DMS 273 (cell line): ENCODE measurements around the gene KIF19.
A peak's percentile ranks its signal among the peaks of the same experiment; 100 is the strongest.

Experiments used
- DNase-seq: peaks from one replicate; lab custom pipeline; 2025; ENCODE audit not compliant: unreplicated experiment; lab: John Stamatoyannopoulos, UW

Gene KIF19

DNA sequence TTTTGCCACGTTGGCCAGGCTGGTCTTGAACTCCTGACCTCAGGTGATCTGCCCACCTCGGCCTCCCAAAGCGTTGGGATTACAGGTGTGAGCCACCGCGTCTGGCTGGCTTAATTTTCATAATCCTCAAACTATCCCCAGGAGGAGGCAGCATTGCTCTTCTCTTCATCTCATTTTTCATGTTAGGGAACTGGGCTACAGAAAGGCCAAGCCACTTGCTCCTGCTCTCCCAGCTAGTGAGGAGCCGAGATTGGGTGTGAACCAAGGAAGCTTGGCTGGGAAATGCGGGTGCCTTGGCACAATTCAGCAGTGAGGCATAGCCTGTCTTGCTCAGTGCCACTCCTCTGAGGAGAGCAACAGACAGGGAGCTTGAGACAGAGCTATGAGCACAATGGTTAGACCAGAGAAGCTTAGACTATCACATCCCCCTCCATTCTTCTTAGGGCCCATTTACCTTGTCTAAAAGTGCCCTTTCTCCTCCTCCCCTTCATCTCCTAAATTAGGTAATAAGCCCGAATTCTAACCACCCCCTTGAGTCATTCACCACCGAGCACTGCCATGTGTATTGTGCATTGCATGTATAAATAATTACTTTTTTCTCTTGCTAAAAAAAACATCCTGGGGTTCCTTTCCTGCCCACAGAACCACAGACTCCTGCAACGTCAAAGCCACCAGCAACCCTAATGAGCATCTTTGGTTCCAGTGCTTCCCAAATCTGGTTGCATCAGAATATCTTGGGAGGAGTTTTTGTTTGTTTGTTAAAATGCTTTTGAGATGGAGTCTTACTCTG lies 20.0 kb upstream of the KIF19 start:
- DNase-seq = peak; percentile 71

DNA sequence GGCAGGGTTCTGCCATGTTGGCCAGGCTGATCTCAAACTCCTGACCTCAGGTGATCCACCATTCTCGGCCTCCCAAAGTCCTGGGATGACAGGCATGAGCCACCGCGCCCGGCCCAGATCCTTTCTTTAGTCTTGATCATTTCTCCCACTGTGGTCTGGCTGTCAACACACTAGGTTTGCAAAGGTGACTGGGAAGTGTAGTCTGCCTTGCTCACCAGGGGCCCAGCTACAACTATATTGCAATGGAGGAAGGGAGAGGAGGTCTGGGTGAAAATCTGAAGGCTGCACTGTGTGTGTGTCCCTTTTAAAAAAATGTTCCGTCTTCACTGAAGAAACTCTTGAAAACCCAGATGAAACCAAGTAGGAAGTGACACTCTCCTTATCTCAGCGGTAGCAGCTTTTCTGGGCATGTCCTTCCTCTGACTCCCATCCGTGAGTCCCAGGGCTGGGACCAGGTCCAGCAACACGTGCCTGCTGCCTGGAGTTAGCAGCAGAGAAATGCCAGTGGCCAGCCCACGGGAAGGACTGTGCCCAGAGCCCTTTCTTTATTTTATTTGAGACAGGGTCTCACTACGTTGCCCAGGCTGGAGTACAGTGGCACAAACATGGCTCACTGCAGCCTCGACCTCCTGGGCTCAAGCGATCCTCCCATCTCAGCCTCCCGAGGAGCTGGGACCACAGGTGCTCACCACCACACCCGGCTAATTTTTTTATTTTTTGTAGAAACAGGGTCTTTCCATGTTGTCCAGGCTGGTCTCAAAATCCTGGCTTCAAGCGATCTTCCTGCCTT lies 17.8 kb upstream of the KIF19 start:
- no peak for DNase-seq

DNA sequence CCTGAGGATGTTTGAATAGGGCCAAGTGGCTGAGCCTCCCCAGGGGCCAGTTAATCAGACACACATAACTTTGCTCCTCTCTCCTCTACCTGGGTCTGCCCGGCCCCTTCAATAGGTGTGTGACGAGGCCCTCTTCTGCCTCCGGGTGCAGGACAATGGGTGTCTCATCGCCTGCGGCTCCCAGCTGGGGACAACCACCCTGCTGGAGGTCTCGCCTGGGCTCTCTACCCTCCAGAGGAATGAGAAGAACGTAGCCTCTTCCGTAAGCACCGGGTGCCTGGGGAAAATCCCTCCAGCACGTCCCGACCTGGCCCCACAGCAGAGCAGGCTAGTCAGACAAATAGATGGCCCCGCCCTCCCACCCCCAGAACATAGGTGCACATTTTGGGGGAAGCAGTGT lies 16.1 kb upstream of the KIF19 start:
- no peak for DNase-seq

DNA sequence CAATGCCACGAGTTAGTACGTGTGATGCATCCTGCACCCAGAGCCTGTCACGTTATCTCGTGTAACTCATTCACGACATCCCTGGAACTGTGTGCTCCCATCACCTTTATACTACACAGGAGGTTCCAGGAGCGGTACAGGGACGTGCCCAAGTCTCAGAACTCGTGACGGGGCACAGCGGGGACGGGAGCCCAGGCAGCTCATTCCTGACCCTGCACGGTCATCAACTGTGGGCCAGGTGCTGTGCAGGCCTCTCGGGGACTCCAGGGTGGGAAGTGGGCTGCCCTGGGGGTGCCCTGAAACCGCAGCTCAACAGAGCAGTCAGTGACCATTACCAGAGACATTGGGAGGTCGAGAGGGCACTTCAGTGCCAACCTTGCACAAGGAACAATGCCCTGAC lies 11.1 kb upstream of the KIF19 start:
- DNase-seq = no peak

DNA sequence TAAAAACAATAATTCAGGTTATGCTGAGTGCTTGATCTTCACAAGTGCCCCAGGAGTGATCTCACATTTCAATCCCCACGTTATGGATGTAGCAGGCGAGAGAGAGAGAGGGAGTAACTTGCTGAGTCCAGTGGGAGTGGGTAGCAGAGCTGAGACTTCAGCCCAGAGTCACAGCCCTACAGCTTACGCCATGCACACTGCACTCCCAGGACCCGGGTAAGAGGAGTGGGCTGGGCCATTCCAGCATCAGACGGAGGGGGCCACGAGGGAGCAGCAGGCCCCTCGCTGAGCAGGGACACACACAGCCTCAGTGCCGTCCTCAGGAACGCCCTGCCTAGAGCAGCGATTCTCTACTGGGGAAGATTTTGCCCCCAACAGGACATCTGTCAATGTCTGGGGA lies 9.8 kb upstream of the KIF19 start:
- no peak for DNase-seq

DNA sequence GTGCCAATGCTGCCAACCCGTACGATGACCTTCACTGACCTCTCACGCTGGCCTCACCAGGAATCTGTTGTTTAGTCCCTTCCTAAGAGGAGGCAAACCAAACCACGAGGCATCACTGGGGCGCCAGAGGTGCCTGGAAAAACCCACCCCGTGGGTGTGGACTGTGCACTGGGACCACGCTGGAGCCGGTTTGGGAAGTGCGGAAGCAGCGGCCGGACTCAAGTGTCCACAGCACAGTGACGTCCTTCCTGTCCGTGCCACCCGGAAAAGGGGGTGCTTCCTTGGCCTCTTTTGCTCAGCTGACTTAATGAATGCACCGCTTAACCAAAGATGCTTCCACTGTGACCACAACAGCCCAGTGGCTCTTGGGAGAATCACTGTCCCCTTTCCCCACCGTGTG lies 9.0 kb upstream of the KIF19 start:
- no peak for DNase-seq

DNA sequence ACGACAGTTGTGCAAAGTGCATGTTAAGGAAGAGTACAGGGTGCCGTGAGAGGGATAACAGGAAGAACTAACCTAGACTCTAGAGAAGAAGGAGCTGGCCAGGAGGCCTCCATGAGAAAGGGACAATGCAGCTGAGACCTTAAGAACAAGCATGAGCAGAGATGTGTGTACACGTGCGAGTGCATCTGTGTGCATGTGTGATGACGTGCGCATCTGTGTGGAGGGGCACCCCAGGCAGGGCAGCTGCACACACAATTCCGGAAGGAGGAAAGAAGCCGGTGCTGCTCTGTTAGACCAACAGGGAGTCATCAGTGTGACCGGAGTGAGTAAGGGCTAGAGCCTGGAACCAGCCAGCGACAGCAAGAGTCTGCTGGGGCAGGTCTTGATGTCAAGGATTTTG lies 7.6 kb upstream of the KIF19 start:
- no peak for DNase-seq

DNA sequence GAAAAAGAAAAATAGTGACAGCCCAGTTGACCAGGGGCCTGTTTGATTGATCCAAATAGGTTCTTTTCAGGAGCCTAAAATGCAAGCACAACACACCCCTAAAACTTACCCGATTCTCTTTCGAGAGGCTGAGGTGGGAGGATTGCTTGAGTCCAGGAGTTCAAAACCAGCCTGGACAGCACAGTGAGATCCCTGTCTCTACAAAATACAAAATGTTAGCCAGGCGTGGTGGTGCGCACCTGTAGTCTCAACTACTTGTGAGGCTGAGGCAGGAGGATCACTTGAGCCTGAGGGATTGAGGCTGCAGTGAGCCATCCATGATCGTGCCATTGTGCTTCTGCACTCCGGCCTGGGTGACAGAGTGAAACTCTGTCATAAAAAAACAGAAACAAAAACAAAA lies 1.5 kb upstream of the KIF19 start:
- DNase-seq = no peak

DNA sequence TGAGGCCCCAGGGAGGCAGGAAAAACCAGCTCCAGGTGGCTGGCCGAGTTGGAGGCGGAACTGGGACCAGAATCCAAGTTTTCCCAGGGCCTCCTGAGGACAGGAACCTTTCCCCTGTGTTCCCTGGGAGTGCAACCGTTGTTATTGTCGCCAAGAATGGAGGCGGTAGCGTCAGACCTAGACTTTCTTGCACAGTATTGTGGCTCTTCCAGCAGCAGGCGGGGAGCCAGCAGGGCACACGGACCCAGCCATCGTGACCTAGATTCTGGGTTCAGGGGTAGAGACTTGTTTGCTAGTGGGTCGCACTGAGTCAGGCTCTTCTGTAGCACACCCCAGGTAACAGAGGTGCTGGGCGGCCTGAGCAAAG lies 667 bp upstream of the KIF19 start:
- peak; percentile 33 for DNase-seq

DNA sequence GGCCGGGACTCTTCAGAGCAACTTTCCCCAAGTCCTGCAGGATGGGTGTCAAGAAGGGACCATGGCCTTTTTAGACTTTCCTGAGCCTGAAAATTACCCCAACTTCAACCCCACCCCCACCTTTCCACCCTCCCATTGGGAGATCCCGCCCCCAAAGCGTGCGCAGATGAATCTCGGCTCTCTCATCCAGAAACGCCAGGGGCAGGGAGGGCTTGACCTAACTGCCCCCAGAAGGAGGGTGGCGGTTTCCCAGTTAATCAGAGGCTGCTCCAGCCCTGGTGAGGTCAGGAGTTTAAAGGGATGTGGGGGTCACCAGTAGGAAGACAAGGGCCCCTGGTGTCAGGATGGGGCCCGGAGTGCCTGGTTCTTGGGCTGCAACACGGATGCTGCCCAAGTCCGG lies 480 bp downstream of the KIF19 start:
- no peak for DNase-seq

DNA sequence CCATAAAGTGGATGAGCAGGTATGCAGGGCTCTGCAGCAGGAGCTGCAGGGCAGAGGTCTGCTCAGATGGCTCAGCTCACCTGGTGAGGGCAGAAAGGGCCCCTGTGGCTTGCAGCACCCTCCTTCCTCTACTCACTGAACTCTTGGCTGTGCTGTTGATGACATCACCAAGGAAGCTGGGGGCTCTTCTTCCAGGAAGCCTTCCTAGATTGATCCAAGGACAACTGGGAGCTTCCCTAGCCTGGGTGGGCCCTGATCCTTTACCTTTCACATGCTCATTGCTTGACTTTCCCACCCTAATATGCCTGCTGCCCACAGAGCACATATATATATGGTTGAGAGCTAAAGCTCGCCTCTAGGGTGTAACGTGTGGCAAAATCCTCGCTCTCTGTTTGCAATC lies 2.5 kb downstream of the KIF19 start:
- DNase-seq = no peak

DNA sequence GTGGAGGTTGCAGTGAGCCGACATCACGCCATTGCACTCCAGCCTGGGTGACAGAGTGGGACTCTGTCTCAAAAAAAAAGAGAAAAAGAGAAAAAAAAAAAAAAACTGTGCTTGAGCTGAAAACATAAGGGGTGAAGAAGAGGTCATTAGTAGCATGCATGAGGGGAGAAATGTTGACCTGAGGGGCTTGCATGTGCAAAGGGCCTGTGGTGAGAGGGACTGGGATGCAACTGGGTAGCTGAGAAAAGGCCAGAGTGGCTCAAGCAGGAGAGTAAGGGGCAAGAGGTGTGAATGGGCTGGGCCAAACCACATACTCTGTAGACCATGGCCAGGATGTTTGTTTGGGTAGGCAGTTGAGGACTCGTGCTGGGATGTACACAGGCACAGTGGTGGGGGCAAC lies 3.4 kb downstream of the KIF19 start:
- DNase-seq = no peak

DNA sequence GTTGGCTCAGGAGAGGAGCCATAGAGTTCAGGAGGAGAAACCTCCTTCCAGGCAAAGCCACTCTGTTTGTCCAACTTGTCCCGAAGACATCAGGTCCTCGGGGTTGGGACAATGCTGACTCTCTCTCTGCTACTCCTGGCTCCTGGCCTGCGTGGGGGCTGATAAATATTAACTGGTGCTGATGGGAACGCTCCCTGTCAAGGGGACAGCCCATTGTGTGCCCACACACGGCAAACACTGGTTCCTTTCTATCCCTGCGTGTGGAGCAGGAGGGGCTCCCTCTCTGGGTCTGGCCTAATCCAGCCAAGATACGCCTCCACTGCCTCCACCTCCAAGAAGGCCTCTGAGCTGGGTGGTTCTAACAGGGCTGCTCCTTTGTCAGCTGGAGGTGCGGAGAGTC lies 4.4 kb downstream of the KIF19 start:
- no peak for DNase-seq

DNA sequence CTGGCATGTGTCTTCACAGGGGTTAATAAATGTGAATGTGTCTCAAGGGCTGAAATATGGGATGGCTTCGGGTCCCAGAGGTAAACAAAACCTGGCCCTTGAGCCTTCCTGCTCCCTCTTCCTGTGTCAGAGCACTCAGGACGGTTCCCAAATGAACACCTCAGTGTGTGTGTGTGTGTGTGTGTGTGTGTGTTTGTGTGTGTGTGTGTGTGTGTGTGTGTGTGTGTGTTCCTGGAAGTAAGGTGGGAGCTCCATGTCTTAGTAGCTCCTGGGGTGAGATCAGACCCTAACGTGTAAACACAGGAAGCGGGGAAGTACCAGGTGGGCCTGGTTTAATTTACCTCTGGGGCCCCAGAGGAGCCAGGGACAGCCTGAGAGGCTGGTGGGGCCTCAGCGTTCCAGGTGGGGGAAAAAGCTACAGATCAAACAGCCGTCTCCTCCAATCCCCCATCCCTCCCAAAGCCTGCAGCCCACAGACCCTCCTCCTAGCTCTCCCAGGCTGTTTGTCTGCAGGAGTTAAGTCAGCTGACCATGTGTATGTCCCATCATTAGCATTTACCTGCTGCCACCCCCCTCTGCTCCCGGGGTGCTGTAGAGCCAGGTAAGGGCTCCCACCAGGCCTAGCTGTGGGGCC lies 6.1 kb downstream of the KIF19 start:
- DNase-seq = peak; percentile 41

DNA sequence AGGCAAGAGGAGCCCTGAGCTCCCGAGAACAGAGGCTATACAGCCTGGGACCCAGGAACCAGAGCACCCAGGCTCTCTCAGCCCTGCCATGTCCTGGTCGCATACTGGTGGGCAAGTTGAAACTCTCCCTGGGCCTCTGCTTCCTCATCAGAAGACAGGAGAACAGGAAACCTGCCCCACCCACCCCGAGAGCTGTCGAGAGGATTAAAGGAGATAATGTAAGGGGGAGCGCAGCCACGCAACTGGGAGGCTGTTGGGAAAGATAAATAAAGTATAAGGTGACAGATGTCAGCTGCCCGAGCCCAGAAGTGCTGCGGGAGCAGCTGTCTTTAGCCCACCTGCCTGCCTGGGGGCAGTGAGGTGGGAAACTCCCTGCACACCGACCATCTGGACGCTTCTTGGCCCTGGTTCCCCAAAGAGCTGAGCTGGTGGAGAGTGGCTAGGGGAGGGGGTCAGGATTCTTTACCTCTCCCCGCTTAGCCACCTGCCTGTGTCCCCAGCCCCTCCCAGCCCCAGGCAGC lies 6.8 kb downstream of the KIF19 start:
- peak; percentile 98 for DNase-seq

DNA sequence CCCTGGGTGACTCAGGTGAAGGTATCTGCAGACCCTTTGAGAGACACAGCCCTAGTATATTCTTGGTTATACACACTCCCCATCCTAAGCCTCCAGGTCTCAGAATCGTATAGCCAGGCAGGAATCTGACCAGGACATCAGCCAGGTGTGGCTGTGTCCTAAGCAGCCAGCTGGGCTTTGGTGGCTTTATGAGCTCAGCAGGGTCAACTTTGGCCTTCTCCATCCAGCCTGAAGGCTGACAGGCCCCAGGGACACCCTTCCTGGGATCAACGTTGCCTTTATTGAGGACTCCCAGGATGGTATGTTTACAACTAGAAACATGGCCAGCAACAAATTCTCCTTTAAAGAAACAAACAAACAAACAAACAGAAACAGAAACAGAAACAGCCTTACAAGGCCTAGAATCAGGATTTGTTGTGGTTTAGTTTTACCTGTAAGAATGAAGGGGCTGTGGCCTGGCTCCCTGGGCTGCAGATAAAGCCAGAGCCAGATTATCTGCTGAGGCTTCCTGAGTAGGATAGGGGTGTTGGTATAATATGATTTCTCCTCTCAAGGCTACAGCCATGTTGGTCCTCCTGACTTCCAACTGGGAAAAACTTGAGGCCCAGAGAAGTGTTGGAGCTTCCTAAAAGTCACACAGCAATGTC lies 8.5 kb downstream of the KIF19 start:
- DNase-seq = peak; percentile 72

DNA sequence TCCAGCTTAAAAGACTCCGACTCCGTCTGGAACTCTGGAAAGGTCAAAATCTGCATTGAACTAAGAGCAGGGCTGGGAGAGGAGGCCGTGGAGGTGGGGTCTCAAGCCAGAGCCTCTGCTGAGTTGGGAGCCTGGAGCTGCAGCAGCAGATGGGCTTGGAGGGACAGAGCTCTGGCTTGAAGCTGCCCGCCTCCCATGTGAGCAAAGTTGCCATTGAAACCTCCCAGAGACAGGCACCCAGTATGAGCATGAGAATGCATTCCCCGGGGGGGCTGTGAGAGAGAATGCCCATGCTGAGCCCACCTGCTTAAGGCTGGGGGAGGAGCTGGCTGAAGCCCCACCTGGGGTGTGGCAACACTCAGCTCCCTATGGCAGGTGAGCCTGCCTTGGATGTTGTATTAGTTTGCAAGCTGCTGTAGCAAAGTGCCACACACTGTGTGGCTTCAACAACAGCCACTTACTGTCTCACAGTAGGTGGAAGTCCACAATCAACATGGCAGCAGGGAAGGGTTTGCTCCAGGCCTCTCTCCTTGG lies 9.6 kb downstream of the KIF19 start:
- DNase-seq = no peak

DNA sequence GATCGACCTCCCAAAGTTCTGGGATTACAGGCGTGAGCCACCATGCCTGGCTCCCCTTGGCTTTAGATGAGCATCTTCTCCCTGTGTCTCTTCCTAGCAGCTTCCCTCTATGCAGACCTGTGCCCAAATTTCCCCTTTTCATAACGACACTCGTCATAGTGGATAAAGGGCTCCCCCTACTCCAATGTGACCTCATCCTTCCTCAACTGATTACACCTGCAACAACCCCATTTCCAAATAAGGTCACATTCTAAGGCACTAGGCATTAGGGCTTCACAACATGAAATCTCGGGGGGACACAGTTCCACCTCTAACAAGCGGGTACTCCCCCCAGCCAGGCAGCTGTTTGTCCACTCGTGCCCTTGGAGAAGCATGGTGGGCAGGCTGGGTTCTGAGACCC lies 10.3 kb downstream of the KIF19 start:
- DNase-seq = no peak

DNA sequence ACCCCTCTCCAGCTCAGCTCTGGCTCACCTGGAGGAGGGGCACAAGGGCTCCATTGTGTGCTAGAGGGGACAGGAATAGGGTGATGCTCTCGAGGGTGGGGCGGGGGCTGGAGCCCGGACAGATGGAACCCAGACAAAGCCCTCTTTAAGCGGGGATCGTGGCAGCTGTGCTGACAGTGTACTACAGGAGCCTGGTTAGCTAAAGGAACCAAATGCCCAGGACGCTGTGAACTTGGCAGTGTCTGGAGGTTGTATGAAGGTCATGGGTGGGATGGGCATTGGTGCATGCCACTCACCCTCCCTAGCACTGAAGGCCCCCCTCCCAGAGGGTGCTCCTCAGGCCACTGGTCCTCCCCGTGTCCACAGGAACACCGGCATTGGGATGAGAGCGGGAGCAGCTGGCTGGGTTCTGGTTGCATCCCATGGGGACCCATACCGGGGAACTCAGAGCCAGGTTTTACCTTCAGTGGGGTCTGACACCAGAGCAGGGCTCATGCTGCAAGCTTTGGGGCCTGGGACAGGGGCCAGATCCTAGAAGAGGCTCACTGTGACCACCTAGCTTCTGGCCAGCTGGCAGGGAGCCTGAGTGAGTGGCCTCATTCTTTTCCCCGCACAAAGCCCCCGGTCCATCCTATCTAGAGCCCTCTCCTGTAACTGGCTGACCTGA lies 11.9 kb downstream of the KIF19 start:
- DNase-seq = peak; percentile 87

DNA sequence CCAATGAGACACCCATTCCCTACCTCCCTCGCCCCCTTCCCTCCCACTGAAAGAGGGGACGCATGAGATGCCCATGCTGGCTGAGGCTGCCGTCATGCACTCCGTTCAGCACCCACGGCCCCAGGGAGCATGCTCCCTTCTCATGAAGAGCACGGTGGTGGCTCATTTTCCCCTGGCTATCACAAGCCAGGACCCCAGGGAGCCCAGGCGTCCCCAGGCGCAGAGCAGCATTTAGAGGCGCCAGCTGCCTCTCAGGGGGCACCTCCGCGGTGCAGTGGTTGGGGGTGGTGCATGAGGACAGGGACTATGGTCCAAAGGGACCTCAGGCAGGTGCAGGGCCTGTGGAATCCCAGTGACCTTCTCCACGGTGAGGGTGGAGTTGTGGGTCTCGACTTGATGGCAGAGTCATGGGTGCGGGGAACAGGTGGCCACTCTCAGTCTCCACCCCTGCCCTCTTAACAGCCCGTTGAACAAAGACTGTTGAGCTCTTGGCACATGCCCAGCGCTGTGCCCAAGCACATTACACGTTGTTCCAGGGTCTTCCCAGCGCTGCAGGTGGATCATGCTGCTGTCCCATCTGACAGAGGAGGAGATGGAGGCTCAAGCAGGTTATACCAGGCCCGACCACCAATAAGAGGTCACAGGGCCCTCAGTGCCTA lies 13.6 kb downstream of the KIF19 start:
- DNase-seq = peak; percentile 35
